Progenitor cell of endocrine pancreas (in vitro differentiated cells): Measurements from ENCODE around the gene SPOCK1. TPM values are rescaled to one million over a fixed set of nuclear protein-coding genes. Genes with fewer than 3 reads are reported as not detected.

Experiments
- DNase-seq: peaks from one replicate; pipeline ENCODE4 v3.0.0; 2021; ENCODE audit warnings: low spot score; ENCODE audit not compliant: unreplicated experiment
- H3K27ac Mint-ChIP-seq: 2 replicates; pipeline ENCODE4 v1.8.0; 2021; ENCODE audit warnings: mild to moderate bottlenecking, moderate library complexity, mixed read lengths
- H3K27me3 Mint-ChIP-seq: 2 replicates; pipeline ENCODE4 v1.8.0; 2021; ENCODE audit warnings: mixed read lengths
- H3K36me3 Mint-ChIP-seq: 2 replicates; pipeline ENCODE4 v1.8.0; 2022; ENCODE audit warnings: mixed read lengths; ENCODE audit not compliant: insufficient read depth
- H3K4me1 Mint-ChIP-seq: 2 replicates; pipeline ENCODE4 v1.8.0; 2021; ENCODE audit warnings: low read depth, mixed read lengths
- H3K4me3 Mint-ChIP-seq: 2 replicates; pipeline ENCODE4 v1.8.0; 2021; ENCODE audit warnings: low read depth, mild to moderate bottlenecking, moderate library complexity, mixed read lengths
- H3K9me3 Mint-ChIP-seq: 2 replicates; pipeline ENCODE4 v1.8.0; 2021; ENCODE audit warnings: low read depth, mixed read lengths
- CTCF ChIP-seq: fragments of 200-600 bp; sonication (generic); IDR thresholded peaks from one replicate; pipeline ENCODE4 v1.5.0; 2021; ENCODE audit warnings: antibody characterized with exemption, mild to moderate bottlenecking; ENCODE audit not compliant: unreplicated experiment
- total RNA-seq: library from RNA; stranded (reverse); gene quantifications from 2 replicates; pipeline ENCODE4 v1.2.1, GENCODE V29; 2021

The SPOCK1 gene
- total RNA-seq, 1 donor from 2014 or later: 41.4 TPM

- no peak for TF ChIP-seq CTCF
- Mint-ChIP-seq H3K36me3 (no peaks in the 10 kb centered on the region), H3K9me3 (no peaks in the 10 kb centered on the region), H3K4me1 (peaks cover 3% of the 10 kb centered on the region), H3K27me3 (peaks cover 20% of the 10 kb centered on the region), H3K4me3 (no peak overlapping the region), H3K27ac (no peak overlapping the region)
- DNase-seq: no peak
Measured at GRCh38 chr5:137086342-137086741, 412.8 kb downstream of the SPOCK1 start.

GRCh38 chr5:137085206-137085605, 413.9 kb downstream of the SPOCK1 start:
- TF ChIP-seq CTCF: no peak
- H3K36me3 Mint-ChIP-seq: no peaks in the 10 kb centered on the region
- H3K9me3 Mint-ChIP-seq: no peaks in the 10 kb centered on the region
- no peak overlapping the region for H3K27ac Mint-ChIP-seq
- H3K4me3 Mint-ChIP-seq: no peak overlapping the region
- DNase-seq: no peak
- H3K27me3 Mint-ChIP-seq: peaks cover 22% of the 10 kb centered on the region
- peaks cover 12% of the 10 kb centered on the region for H3K4me1 Mint-ChIP-seq

DNA sequence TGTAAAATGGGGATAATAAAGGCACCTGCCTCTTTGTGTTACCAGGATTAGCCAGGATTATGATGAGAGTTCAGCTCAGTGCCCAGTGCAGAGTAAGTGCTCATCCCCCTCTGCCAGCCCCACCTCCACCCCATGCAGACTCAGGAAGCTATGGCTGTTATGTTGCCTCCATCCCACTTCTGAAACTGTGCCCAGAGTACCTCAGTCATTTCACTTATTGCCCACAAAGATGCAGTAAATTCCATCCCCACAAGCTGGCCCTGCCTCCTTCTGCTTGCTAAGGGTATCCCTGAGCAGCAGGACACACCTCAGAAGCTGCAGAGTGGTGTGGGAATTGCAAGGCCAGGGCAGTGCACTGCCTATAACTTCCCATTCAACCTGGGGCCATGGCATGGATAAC, 415.1 kb downstream of the SPOCK1 start:
- no peaks in the 10 kb centered on the region for H3K9me3 Mint-ChIP-seq
- no peak for DNase-seq
- no peak overlapping the region for H3K27ac Mint-ChIP-seq
- no peaks in the 10 kb centered on the region for H3K36me3 Mint-ChIP-seq
- H3K4me1 Mint-ChIP-seq: peaks cover 20% of the 10 kb centered on the region
- no peak for TF ChIP-seq CTCF
- no peak overlapping the region for H3K4me3 Mint-ChIP-seq
- H3K27me3 Mint-ChIP-seq: peaks cover 22% of the 10 kb centered on the region

DNA sequence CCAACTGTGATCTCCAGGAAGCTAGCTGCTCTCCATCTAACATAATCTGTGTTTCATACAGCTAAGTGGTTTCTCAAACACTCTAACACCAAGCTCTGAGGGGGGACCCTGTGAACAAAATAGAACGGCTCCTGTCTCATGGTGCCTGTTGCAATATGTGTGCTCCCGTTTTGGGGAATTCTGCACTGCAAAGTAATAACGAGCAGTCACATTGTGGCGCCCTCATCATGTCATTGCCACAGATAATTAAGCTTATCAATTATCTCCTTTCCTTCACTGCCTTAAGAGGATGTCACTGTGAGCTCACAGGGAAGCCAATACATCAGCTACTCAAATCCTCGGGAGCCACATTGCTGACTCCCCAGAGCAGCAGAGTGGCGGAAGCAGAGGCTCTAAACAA, 416.2 kb downstream of the SPOCK1 start:
- DNase-seq: no peak
- H3K36me3 Mint-ChIP-seq: no peaks in the 10 kb centered on the region
- TF ChIP-seq CTCF: no peak
- H3K27ac Mint-ChIP-seq: no peak overlapping the region
- no peaks in the 10 kb centered on the region for H3K9me3 Mint-ChIP-seq
- peaks cover 20% of the 10 kb centered on the region for H3K27me3 Mint-ChIP-seq
- no peak overlapping the region for H3K4me3 Mint-ChIP-seq
- peaks cover 25% of the 10 kb centered on the region for H3K4me1 Mint-ChIP-seq

GRCh38 chr5:137078171-137078665, 420.9 kb downstream of the SPOCK1 start:
- no peaks in the 10 kb centered on the region for H3K9me3 Mint-ChIP-seq
- H3K36me3 Mint-ChIP-seq: no peaks in the 10 kb centered on the region
- DNase-seq: no peak
- peaks cover 31% of the 10 kb centered on the region for H3K4me1 Mint-ChIP-seq
- H3K4me3 Mint-ChIP-seq: no peak overlapping the region
- peaks cover 13% of the 10 kb centered on the region for H3K27me3 Mint-ChIP-seq
- H3K27ac Mint-ChIP-seq: no peak overlapping the region
- TF ChIP-seq CTCF: no peak
